ENCODE measurements around the gene DTX1. TPM values are rescaled to one million over a fixed set of nuclear protein-coding genes. Genes with fewer than 3 reads are reported as not detected.
A peak's percentile ranks its signal among the peaks of the same experiment; 100 is the strongest.

Gene DTX1
- total and polyA plus RNA-seq, 2 of the 13 experiments (the other 11 are each of a cell fraction or from before 2014, with no cell fraction given): not detected

DNA sequence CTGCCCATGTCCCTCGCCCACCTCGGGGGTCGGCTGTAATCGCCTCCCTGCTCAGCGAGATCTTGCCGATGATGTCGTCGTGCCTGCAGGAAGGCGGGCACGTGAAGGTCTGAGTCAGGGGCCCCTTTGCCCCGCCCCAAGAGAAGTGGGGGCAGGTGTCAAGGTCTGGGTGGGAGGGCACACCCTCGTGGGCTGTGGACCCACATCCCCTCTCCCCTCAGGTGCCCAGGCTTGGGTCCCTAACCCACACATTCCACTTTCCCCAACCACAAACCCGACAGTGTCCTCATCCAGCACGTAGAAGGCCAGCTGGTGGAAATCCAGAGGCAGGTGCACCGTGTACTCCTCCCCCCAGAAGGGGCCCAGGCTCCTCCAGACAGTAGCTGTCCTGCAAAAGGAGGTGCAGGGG is 71.3 kb downstream of the DTX1 start:
- FAIRE-seq (no peak), DNase-seq (ENCODE audit: low spot score) (no peak), ATAC-seq (no peak)
- Histone ChIP-seq H3K36me3 (replicated peaks in 1 of 2; ENCODE audit: control insufficient read depth in 1 of 2, insufficient read depth in 2 of 2, low read length in 2 of 2) (no peaks in the 10 kb centered on the region), H2AFZ (ENCODE audit: low read length) (no peak overlapping the region), H3K9me3 (ENCODE audit: low read length) (no peaks in the 10 kb centered on the region), H3K79me2 (ENCODE audit: insufficient read depth, low read length) (no peaks in the 10 kb centered on the region), H3K27me3 (ENCODE audit: control insufficient read depth in 1 of 2, insufficient read depth in 2 of 2, low read length in 2 of 2) (peaks cover 2 to 7% of the 10 kb centered on the region in 2 experiments; a peak in 1 of 5 replicates), H4K20me1 (ENCODE audit: insufficient read depth, low read length) (no peaks in the 10 kb centered on the region), H3K27ac (ENCODE audit: extremely low read length, insufficient read depth, low read length) (no peak overlapping the region), H3K4me2 (ENCODE audit: low read depth, low read length) (peak overlapping the region; percentile 4; the same call in 1 of the 2 replicates), H3K4me1 (ENCODE audit: insufficient read depth, low read length) (no peaks in the 10 kb centered on the region), H3K9ac (ENCODE audit: insufficient read depth, low read depth, low read length) (no peak overlapping the region), H3K4me3 (replicated peaks in 1 of 3; ENCODE audit: insufficient read depth in 1 of 3, low read depth in 2 of 3, low read length in 3 of 3) (no peak overlapping the region; a peak in 1 of 6 replicates)
- intact Hi-C loops (cut with micrococcal nuclease; ENCODE audit: unreplicated experiment) (no loop called here), in situ Hi-C loops (cut with HindIII; ENCODE audit: extremely low pct_ligation_motif_present, low pct_unique_long_range_greater_than_20kb) (no loop called here)
- no TSS peak for BruUV-seq (replicated peaks)
- WGBS (ENCODE audit: low lambda C conversion rate): 6% methylated on average over 3 of the region's 15 CpGs
- ChIA-PET CTCF (ENCODE audit: low intra/inter-chr PET ratio, low total read pairs) (no interaction called here), POLR2A (no interaction called here)
- TF ChIP-seq SMAD3 (CRISPR knock-in tag; IDR thresholded peaks at IDR 0.05) (no peak), DMAP1 (CRISPR knock-in tag; IDR thresholded peaks at IDR 0.05) (no peak), KAT2B (IDR thresholded peaks at IDR 0.05; ENCODE audit: borderline replicate concordance, low read depth, low read length) (no peak), AHR (CRISPR knock-in tag; IDR thresholded peaks at IDR 0.05) (no peak), ATF1 (CRISPR knock-in tag; IDR thresholded peaks at IDR 0.05) (no peak), NFKB2 (CRISPR knock-in tag; IDR thresholded peaks at IDR 0.05; ENCODE audit: borderline replicate concordance) (no peak), ZNF350 (CRISPR knock-in tag; IDR thresholded peaks at IDR 0.05; ENCODE audit: borderline replicate concordance, low read depth) (no peak), ZNF549 (CRISPR knock-in tag; IDR thresholded peaks at IDR 0.05) (no peak), ZNF264 (CRISPR knock-in tag; IDR thresholded peaks at IDR 0.05) (no peak), SPEN (CRISPR knock-in tag; IDR thresholded peaks at IDR 0.05; ENCODE audit: low read depth) (no peak), ZNF776 (CRISPR knock-in tag; IDR thresholded peaks at IDR 0.05) (no peak), FIP1L1 (IDR thresholded peaks at IDR 0.05; ENCODE audit: borderline replicate concordance, insufficient read depth, low read depth, low read length) (no peak), ZNF598 (CRISPR knock-in tag; IDR thresholded peaks at IDR 0.05; ENCODE audit: borderline replicate concordance) (no peak), ZNF7 (CRISPR knock-in tag; IDR thresholded peaks at IDR 0.05) (no peak)
- TF ChIP-seq, protein P1, sequence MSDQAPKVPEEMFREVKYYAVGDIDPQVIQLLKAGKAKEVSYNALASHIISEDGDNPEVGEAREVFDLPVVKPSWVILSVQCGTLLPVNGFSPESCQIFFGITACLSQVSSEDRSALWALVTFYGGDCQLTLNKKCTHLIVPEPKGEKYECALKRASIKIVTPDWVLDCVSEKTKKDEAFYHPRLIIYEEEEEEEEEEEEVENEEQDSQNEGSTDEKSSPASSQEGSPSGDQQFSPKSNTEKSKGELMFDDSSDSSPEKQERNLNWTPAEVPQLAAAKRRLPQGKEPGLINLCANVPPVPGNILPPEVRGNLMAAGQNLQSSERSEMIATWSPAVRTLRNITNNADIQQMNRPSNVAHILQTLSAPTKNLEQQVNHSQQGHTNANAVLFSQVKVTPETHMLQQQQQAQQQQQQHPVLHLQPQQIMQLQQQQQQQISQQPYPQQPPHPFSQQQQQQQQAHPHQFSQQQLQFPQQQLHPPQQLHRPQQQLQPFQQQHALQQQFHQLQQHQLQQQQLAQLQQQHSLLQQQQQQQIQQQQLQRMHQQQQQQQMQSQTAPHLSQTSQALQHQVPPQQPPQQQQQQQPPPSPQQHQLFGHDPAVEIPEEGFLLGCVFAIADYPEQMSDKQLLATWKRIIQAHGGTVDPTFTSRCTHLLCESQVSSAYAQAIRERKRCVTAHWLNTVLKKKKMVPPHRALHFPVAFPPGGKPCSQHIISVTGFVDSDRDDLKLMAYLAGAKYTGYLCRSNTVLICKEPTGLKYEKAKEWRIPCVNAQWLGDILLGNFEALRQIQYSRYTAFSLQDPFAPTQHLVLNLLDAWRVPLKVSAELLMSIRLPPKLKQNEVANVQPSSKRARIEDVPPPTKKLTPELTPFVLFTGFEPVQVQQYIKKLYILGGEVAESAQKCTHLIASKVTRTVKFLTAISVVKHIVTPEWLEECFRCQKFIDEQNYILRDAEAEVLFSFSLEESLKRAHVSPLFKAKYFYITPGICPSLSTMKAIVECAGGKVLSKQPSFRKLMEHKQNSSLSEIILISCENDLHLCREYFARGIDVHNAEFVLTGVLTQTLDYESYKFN (CRISPR knock-in tag; conservative IDR thresholded peaks at IDR 0.05): no peak
- TF ChIP-seq, protein P2, sequence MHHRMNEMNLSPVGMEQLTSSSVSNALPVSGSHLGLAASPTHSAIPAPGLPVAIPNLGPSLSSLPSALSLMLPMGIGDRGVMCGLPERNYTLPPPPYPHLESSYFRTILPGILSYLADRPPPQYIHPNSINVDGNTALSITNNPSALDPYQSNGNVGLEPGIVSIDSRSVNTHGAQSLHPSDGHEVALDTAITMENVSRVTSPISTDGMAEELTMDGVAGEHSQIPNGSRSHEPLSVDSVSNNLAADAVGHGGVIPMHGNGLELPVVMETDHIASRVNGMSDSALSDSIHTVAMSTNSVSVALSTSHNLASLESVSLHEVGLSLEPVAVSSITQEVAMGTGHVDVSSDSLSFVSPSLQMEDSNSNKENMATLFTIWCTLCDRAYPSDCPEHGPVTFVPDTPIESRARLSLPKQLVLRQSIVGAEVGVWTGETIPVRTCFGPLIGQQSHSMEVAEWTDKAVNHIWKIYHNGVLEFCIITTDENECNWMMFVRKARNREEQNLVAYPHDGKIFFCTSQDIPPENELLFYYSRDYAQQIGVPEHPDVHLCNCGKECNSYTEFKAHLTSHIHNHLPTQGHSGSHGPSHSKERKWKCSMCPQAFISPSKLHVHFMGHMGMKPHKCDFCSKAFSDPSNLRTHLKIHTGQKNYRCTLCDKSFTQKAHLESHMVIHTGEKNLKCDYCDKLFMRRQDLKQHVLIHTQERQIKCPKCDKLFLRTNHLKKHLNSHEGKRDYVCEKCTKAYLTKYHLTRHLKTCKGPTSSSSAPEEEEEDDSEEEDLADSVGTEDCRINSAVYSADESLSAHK (CRISPR knock-in tag; IDR thresholded peaks at IDR 0.05; ENCODE audit: borderline replicate concordance): no peak
- TF ChIP-seq, protein P3, sequence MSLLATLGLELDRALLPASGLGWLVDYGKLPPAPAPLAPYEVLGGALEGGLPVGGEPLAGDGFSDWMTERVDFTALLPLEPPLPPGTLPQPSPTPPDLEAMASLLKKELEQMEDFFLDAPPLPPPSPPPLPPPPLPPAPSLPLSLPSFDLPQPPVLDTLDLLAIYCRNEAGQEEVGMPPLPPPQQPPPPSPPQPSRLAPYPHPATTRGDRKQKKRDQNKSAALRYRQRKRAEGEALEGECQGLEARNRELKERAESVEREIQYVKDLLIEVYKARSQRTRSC (CRISPR knock-in tag; IDR thresholded peaks at IDR 0.05; ENCODE audit: low read depth): no peak

Data from HepG2 (cell line).